NCI-H524 (cell line): Measurements from ENCODE around the gene PTPRR.

ENCODE experiments used
- DNase-seq, 2 experiments: peaks; one replicate each; lab custom pipeline; 2025; lab: John Stamatoyannopoulos, UW

Gene PTPRR

GRCh38 chr12:70920251-70920851, at the start of gene PTPRR:
PTPRR (minus strand) TSS chr12:70920738; CDS start chr12:70920390, 348 bp downstream.
- peak; percentile 34 to 63 for DNase-seq

- DNase-seq, result no peak
These were observed 46.7 kb upstream of the PTPRR start for GRCh38 chr12:70966996-70967790.

- DNase-seq, result no peak
These were observed 45.5 kb upstream of the PTPRR start for GRCh38 chr12:70966046-70966445.

GRCh38 chr12:70964867-70965510, 44.5 kb upstream of the PTPRR start:
- no peak for DNase-seq

GRCh38 chr12:70963081-70963660, 42.6 kb upstream of the PTPRR start:
- no peak for DNase-seq

- no peak for DNase-seq
These were observed 41.8 kb upstream of the PTPRR start for GRCh38 chr12:70962226-70962794.

- no peak for DNase-seq
These were observed 39.9 kb upstream of the PTPRR start for GRCh38 chr12:70960484-70960883.

GRCh38 chr12:70955415-70955814, 34.9 kb upstream of the PTPRR start:
- no peak for DNase-seq

GRCh38 chr12:70950451-70950850, 29.9 kb upstream of the PTPRR start:
- DNase-seq, result no peak

GRCh38 chr12:70948976-70949336, 28.4 kb upstream of the PTPRR start:
- no peak for DNase-seq

GRCh38 chr12:70948236-70948975, 27.9 kb upstream of the PTPRR start:
- no peak for DNase-seq

GRCh38 chr12:70936203-70936813, 15.8 kb upstream of the PTPRR start:
- peak in 1 of 2 experiments; percentile 14 for DNase-seq

GRCh38 chr12:70933133-70933532, 12.6 kb upstream of the PTPRR start:
- DNase-seq, result no peak

GRCh38 chr12:70929029-70929428, 8.5 kb upstream of the PTPRR start:
- DNase-seq, result no peak

GRCh38 chr12:70928071-70928470, 7.5 kb upstream of the PTPRR start:
- DNase-seq, result no peak

GRCh38 chr12:70927356-70927755, 6.8 kb upstream of the PTPRR start:
- no peak for DNase-seq

GRCh38 chr12:70925539-70925938, 5.0 kb upstream of the PTPRR start:
- no peak for DNase-seq

GRCh38 chr12:70920891-70921290, 353 bp upstream of the PTPRR start:
- no peak for DNase-seq

GRCh38 chr12:70919597-70920035, 922 bp downstream of the PTPRR start:
- DNase-seq, result peak in 1 of 2 experiments; percentile 18

GRCh38 chr12:70919176-70919575, 1.4 kb downstream of the PTPRR start:
- no peak for DNase-seq

GRCh38 chr12:70918321-70918720, 2.2 kb downstream of the PTPRR start:
- no peak for DNase-seq
